HUES64 (cell line): Measurements from ENCODE around the gene OCSTAMP.

ENCODE experiments used
- H3K27ac ChIP-seq: 2 replicates; pipeline ENCODE4 v1.7.0; 2013; ENCODE audit warnings: low read depth, low read length, inconsistent platforms
- H3K27me3 ChIP-seq: 2 replicates; pipeline ENCODE4 v1.6.1; 2013; ENCODE audit warnings: mild to moderate bottlenecking, low read length; ENCODE audit not compliant: insufficient read depth
- H3K36me3 ChIP-seq: 2 replicates; pipeline ENCODE4 v1.6.1; 2013; ENCODE audit warnings: mild to moderate bottlenecking, low read length; ENCODE audit not compliant: insufficient read depth
- H3K4me1 ChIP-seq: 2 replicates; pipeline ENCODE4 v1.6.1; 2013; ENCODE audit warnings: mild to moderate bottlenecking, low read length, moderate library complexity; ENCODE audit not compliant: insufficient read depth
- H3K4me3 ChIP-seq: 2 replicates; pipeline ENCODE4 v1.5.1; 2013; ENCODE audit warnings: mild to moderate bottlenecking, low read length, moderate library complexity
- H3K9ac ChIP-seq: 2 replicates; pipeline ENCODE4 v1.6.1; 2013; ENCODE audit warnings: mild to moderate bottlenecking, low read depth, low read length
- H3K9me3 ChIP-seq: 2 replicates; pipeline ENCODE4 v1.6.1; 2013; ENCODE audit warnings: low read depth, low read length; ENCODE audit not compliant: insufficient read depth
- WGBS: fragments of 150-250, 120-280 bp; methylation state at CpG from one replicate; pipeline ENCODE4 v1.1.7; 2013; ENCODE audit warnings: missing lambda C conversion rate; 5-methylcytosine and 5-hydroxymethylcytosine counted together

OCSTAMP gene

GRCh38 chr20:46583411-46584214, 33.2 kb upstream of the OCSTAMP start:
- Histone ChIP-seq H3K4me1 (peaks cover 29% of the 10 kb centered on the region), H3K27me3 (no peaks in the 10 kb centered on the region), H3K9me3 (peaks cover 13% of the 10 kb centered on the region), H3K36me3 (no peaks in the 10 kb centered on the region; the same call in 1 of the 2 replicates), H3K27ac (peak overlapping the region; percentile 88), H3K9ac (peak overlapping the region; percentile 6; the same call in 1 of the 2 replicates), H3K4me3 (peak overlapping the region; percentile 14)
- WGBS, result 12% methylated on average over 17 of the region's 17 CpGs

GRCh38 chr20:46582648-46583047, 32.2 kb upstream of the OCSTAMP start:
- Histone ChIP-seq H3K9me3 (peaks cover 13% of the 10 kb centered on the region), H3K4me3 (no peak overlapping the region), H3K27ac (peak overlapping the region; percentile 68), H3K27me3 (no peaks in the 10 kb centered on the region), H3K9ac (no peak overlapping the region), H3K4me1 (peaks cover 29% of the 10 kb centered on the region), H3K36me3 (no peaks in the 10 kb centered on the region; the same call in 1 of the 2 replicates)
- 86% methylated on average over 5 of the region's 5 CpGs for WGBS

GRCh38 chr20:46581391-46581790, 30.9 kb upstream of the OCSTAMP start:
- no peaks in the 10 kb centered on the region for H3K27me3 ChIP-seq
- peaks cover 13% of the 10 kb centered on the region for H3K9me3 ChIP-seq
- WGBS, result 94% methylated on average over 3 of the region's 3 CpGs
- H3K9ac ChIP-seq, result no peak overlapping the region
- H3K4me3 ChIP-seq, result no peak overlapping the region
- H3K36me3 ChIP-seq, result no peaks in the 10 kb centered on the region; the same call in 1 of the 2 replicates
- no peak overlapping the region for H3K27ac ChIP-seq
- H3K4me1 ChIP-seq, result peaks cover 29% of the 10 kb centered on the region

- 94% methylated on average over 2 of the region's 2 CpGs for WGBS
- no peak overlapping the region for H3K27ac ChIP-seq
- H3K27me3 ChIP-seq, result no peaks in the 10 kb centered on the region
- H3K9me3 ChIP-seq, result peaks cover 13% of the 10 kb centered on the region
- peaks cover 29% of the 10 kb centered on the region for H3K4me1 ChIP-seq
- no peak overlapping the region for H3K9ac ChIP-seq
- no peaks in the 10 kb centered on the region; the same call in 1 of the 2 replicates for H3K36me3 ChIP-seq
- H3K4me3 ChIP-seq, result no peak overlapping the region
These were observed 30.3 kb upstream of the OCSTAMP start for GRCh38 chr20:46580613-46581205.

GRCh38 chr20:46578745-46579144, 28.3 kb upstream of the OCSTAMP start:
- Histone ChIP-seq H3K4me3 (no peak overlapping the region), H3K36me3 (no peaks in the 10 kb centered on the region; the same call in 1 of the 2 replicates), H3K9ac (no peak overlapping the region), H3K4me1 (peaks cover 10% of the 10 kb centered on the region), H3K9me3 (peaks cover 13% of the 10 kb centered on the region), H3K27me3 (no peaks in the 10 kb centered on the region), H3K27ac (no peak overlapping the region)
- WGBS, result 89% methylated on average over 3 of the region's 7 CpGs

- H3K36me3 ChIP-seq, result no peaks in the 10 kb centered on the region; the same call in 1 of the 2 replicates
- no peaks in the 10 kb centered on the region for H3K4me1 ChIP-seq
- H3K27ac ChIP-seq, result no peak overlapping the region
- peaks cover 13% of the 10 kb centered on the region for H3K9me3 ChIP-seq
- WGBS, result 83% methylated on average over 6 of the region's 6 CpGs
- H3K27me3 ChIP-seq, result no peaks in the 10 kb centered on the region
- H3K4me3 ChIP-seq, result no peak overlapping the region
- no peak overlapping the region for H3K9ac ChIP-seq
These were observed 26.4 kb upstream of the OCSTAMP start for GRCh38 chr20:46576774-46577395.

- no peak overlapping the region for H3K4me3 ChIP-seq
- no peak overlapping the region for H3K9ac ChIP-seq
- no peak overlapping the region for H3K27ac ChIP-seq
- H3K27me3 ChIP-seq, result no peaks in the 10 kb centered on the region
- no peaks in the 10 kb centered on the region for H3K4me1 ChIP-seq
- peaks cover 6% of the 10 kb centered on the region for H3K9me3 ChIP-seq
- WGBS, result 61% methylated on average over 9 of the region's 9 CpGs
- no peaks in the 10 kb centered on the region; the same call in 1 of the 2 replicates for H3K36me3 ChIP-seq
These were observed 25.5 kb upstream of the OCSTAMP start for GRCh38 chr20:46575937-46576461.

- Histone ChIP-seq H3K27ac (no peak overlapping the region), H3K9ac (no peak overlapping the region), H3K9me3 (no peaks in the 10 kb centered on the region), H3K4me3 (no peak overlapping the region), H3K4me1 (no peaks in the 10 kb centered on the region), H3K27me3 (no peaks in the 10 kb centered on the region), H3K36me3 (no peaks in the 10 kb centered on the region)
- 83% methylated on average over 5 of the region's 5 CpGs for WGBS
These were observed 24.9 kb upstream of the OCSTAMP start for GRCh38 chr20:46575394-46575793.

- 95% methylated on average over 19 of the region's 19 CpGs for WGBS
- Histone ChIP-seq H3K9ac (no peak overlapping the region), H3K4me1 (no peaks in the 10 kb centered on the region), H3K4me3 (no peak overlapping the region), H3K27ac (no peak overlapping the region), H3K36me3 (no peaks in the 10 kb centered on the region), H3K27me3 (no peaks in the 10 kb centered on the region), H3K9me3 (no peaks in the 10 kb centered on the region)
These were observed 23.5 kb upstream of the OCSTAMP start for GRCh38 chr20:46573788-46574584.

GRCh38 chr20:46573234-46573633, 22.8 kb upstream of the OCSTAMP start:
- H3K36me3 ChIP-seq, result no peaks in the 10 kb centered on the region
- 95% methylated on average over 5 of the region's 6 CpGs for WGBS

More at GRCh38 chr20:46573234-46573633, 22.8 kb upstream of the OCSTAMP start:
- no peaks in the 10 kb centered on the region for H3K9me3 ChIP-seq
- H3K27me3 ChIP-seq, result no peaks in the 10 kb centered on the region
- H3K9ac ChIP-seq, result no peak overlapping the region
- no peak overlapping the region for H3K4me3 ChIP-seq
- no peaks in the 10 kb centered on the region for H3K4me1 ChIP-seq
- no peak overlapping the region for H3K27ac ChIP-seq
